Activated T-helper 17 cell treated with anti-CD3 and anti-CD28 coated beads, Interleukin-2, amount 50 U/mL, for 72 hours (primary cell): ENCODE measurements around the gene CD96. TPM values are rescaled to one million over a fixed set of nuclear protein-coding genes. Genes with fewer than 3 reads are reported as not detected.

Source experiments
- ATAC-seq: fragments of 150-1000 bp; cut with Tn5 transposase; replicated peaks from 2 replicates; pipeline ENCODE4 v1.10.0; 2021; ENCODE audit warnings: mild to moderate bottlenecking, moderate library complexity
- H3K27ac Mint-ChIP-seq: one replicate; pipeline ENCODE4 v1.8.0; 2022; ENCODE audit warnings: mixed read lengths
- H3K27me3 Mint-ChIP-seq: one replicate; pipeline ENCODE4 v1.8.0; 2022; ENCODE audit warnings: mixed read lengths
- H3K36me3 Mint-ChIP-seq: one replicate; pipeline ENCODE4 v1.8.0; 2022; ENCODE audit warnings: low read depth, mild to moderate bottlenecking, mixed read lengths
- H3K4me1 Mint-ChIP-seq: one replicate; pipeline ENCODE4 v1.8.0; 2022; ENCODE audit warnings: mixed read lengths
- H3K4me3 Mint-ChIP-seq: one replicate; pipeline ENCODE4 v1.8.0; 2022; ENCODE audit warnings: mild to moderate bottlenecking, mixed read lengths
- H3K9me3 Mint-ChIP-seq: one replicate; pipeline ENCODE4 v1.8.0; 2022; ENCODE audit warnings: mixed read lengths
- total RNA-seq, 2 donors: library from RNA; stranded (reverse); gene quantifications; one replicate each; pipeline ENCODE4 v1.2.3, GENCODE V29; 2022

Gene CD96
- total RNA-seq, 2 donors from 2014 or later = 67.6 to 107 TPM

GRCh38 chr3:111639316-111639715 is 97.3 kb downstream of the CD96 start:
- Mint-ChIP-seq H3K4me1 (peaks cover 3% of the 10 kb centered on the region), H3K36me3 (peaks cover 42% of the 10 kb centered on the region), H3K27me3 (no peaks in the 10 kb centered on the region), H3K9me3 (peaks cover 17% of the 10 kb centered on the region), H3K4me3 (no peak overlapping the region), H3K27ac (no peak overlapping the region)
- no peak for ATAC-seq

GRCh38 chr3:111648991-111649579 is 107.1 kb downstream of the CD96 start:
- Mint-ChIP-seq H3K27ac (peak overlapping the region; percentile 60), H3K9me3 (peaks cover 4% of the 10 kb centered on the region), H3K36me3 (peaks cover 79% of the 10 kb centered on the region), H3K4me3 (no peak overlapping the region), H3K4me1 (peaks cover 11% of the 10 kb centered on the region), H3K27me3 (no peaks in the 10 kb centered on the region)
- ATAC-seq = no peak

- Mint-ChIP-seq H3K36me3 (peaks cover 85% of the 10 kb centered on the region), H3K4me3 (no peak overlapping the region), H3K9me3 (no peaks in the 10 kb centered on the region), H3K4me1 (peaks cover 11% of the 10 kb centered on the region), H3K27ac (peak overlapping the region; percentile 56), H3K27me3 (no peaks in the 10 kb centered on the region)
- ATAC-seq = no peak
Observed at GRCh38 chr3:111650378-111651275, 108.6 kb downstream of the CD96 start.

GRCh38 chr3:111652492-111653180 is 110.6 kb downstream of the CD96 start:
- Mint-ChIP-seq H3K27ac (peak overlapping the region; percentile 17), H3K36me3 (peaks cover 71% of the 10 kb centered on the region), H3K4me3 (no peak overlapping the region), H3K27me3 (no peaks in the 10 kb centered on the region), H3K4me1 (peaks cover 11% of the 10 kb centered on the region), H3K9me3 (no peaks in the 10 kb centered on the region)
- ATAC-seq = peak; percentile 44

GRCh38 chr3:111653766-111654165 is 111.8 kb downstream of the CD96 start:
- Mint-ChIP-seq H3K27ac (no peak overlapping the region), H3K9me3 (no peaks in the 10 kb centered on the region), H3K27me3 (no peaks in the 10 kb centered on the region), H3K4me1 (peaks cover 9% of the 10 kb centered on the region), H3K36me3 (peaks cover 61% of the 10 kb centered on the region), H3K4me3 (no peak overlapping the region)
- ATAC-seq = no peak

GRCh38 chr3:111662012-111662411 is 120.0 kb downstream of the CD96 start:
- H3K36me3 Mint-ChIP-seq = peaks cover 52% of the 10 kb centered on the region
- no peak overlapping the region for H3K27ac Mint-ChIP-seq
- H3K4me3 Mint-ChIP-seq = no peak overlapping the region
- H3K27me3 Mint-ChIP-seq = no peaks in the 10 kb centered on the region
- H3K4me1 Mint-ChIP-seq = peaks cover 12% of the 10 kb centered on the region
- peaks cover 17% of the 10 kb centered on the region for H3K9me3 Mint-ChIP-seq
- no peak for ATAC-seq

- Mint-ChIP-seq H3K9me3 (peaks cover 17% of the 10 kb centered on the region), H3K4me1 (peaks cover 18% of the 10 kb centered on the region), H3K36me3 (peaks cover 52% of the 10 kb centered on the region), H3K27ac (no peak overlapping the region), H3K4me3 (no peak overlapping the region), H3K27me3 (no peaks in the 10 kb centered on the region)
- no peak for ATAC-seq
Observed at GRCh38 chr3:111662907-111663306, 120.9 kb downstream of the CD96 start.

- Mint-ChIP-seq H3K36me3 (peaks cover 30% of the 10 kb centered on the region), H3K4me3 (peak overlapping the region; percentile 41), H3K27ac (peak overlapping the region; percentile 32), H3K27me3 (no peaks in the 10 kb centered on the region), H3K4me1 (peaks cover 29% of the 10 kb centered on the region), H3K9me3 (peaks cover 9% of the 10 kb centered on the region)
- ATAC-seq = peak; percentile 61
Observed at GRCh38 chr3:111666041-111666735, 124.2 kb downstream of the CD96 start.

GRCh38 chr3:111667170-111667569 is 125.2 kb downstream of the CD96 start:
- Mint-ChIP-seq H3K27me3 (no peaks in the 10 kb centered on the region), H3K27ac (peak overlapping the region; percentile 39), H3K4me3 (peak overlapping the region; percentile 65), H3K9me3 (peaks cover 9% of the 10 kb centered on the region), H3K36me3 (peaks cover 26% of the 10 kb centered on the region), H3K4me1 (peaks cover 35% of the 10 kb centered on the region)
- ATAC-seq = no peak

- Mint-ChIP-seq H3K36me3 (peaks cover 20% of the 10 kb centered on the region), H3K27ac (peak overlapping the region; percentile 39), H3K4me3 (peak overlapping the region; percentile 65), H3K9me3 (peaks cover 3% of the 10 kb centered on the region), H3K4me1 (peaks cover 35% of the 10 kb centered on the region), H3K27me3 (no peaks in the 10 kb centered on the region)
- ATAC-seq = peak; percentile 89
Observed at GRCh38 chr3:111667621-111668239, 125.7 kb downstream of the CD96 start.

- Mint-ChIP-seq H3K27ac (peak overlapping the region; percentile 39), H3K36me3 (peaks cover 15% of the 10 kb centered on the region), H3K4me1 (peaks cover 38% of the 10 kb centered on the region), H3K9me3 (no peaks in the 10 kb centered on the region), H3K4me3 (peak overlapping the region; percentile 65), H3K27me3 (no peaks in the 10 kb centered on the region)
- ATAC-seq = no peak
Observed at GRCh38 chr3:111668326-111668725, 126.3 kb downstream of the CD96 start.

GRCh38 chr3:111668888-111669488 is 127.0 kb downstream of the CD96 start:
- H3K27ac Mint-ChIP-seq = no peak overlapping the region
- H3K4me1 Mint-ChIP-seq = peaks cover 42% of the 10 kb centered on the region
- peaks cover 10% of the 10 kb centered on the region for H3K36me3 Mint-ChIP-seq
- H3K4me3 Mint-ChIP-seq = peak overlapping the region; percentile 18
- no peaks in the 10 kb centered on the region for H3K9me3 Mint-ChIP-seq
- no peaks in the 10 kb centered on the region for H3K27me3 Mint-ChIP-seq
- peak; percentile 46 for ATAC-seq

- H3K36me3 Mint-ChIP-seq = peaks cover 17% of the 10 kb centered on the region
- no peaks in the 10 kb centered on the region for H3K27me3 Mint-ChIP-seq
- ATAC-seq = no peak
Observed at GRCh38 chr3:111669926-111670630, 128.1 kb downstream of the CD96 start.

More at GRCh38 chr3:111669926-111670630, 128.1 kb downstream of the CD96 start:
- Mint-ChIP-seq H3K4me3 (no peak overlapping the region), H3K27ac (no peak overlapping the region), H3K4me1 (peaks cover 44% of the 10 kb centered on the region), H3K9me3 (no peaks in the 10 kb centered on the region)
